Activated CD8-positive, alpha-beta T cell treated with anti-CD3 and anti-CD28 coated beads for 36 hours (primary cell): ENCODE results near the gene PLCL1. TPM values are rescaled to one million over a fixed set of nuclear protein-coding genes. Genes with fewer than 3 reads are reported as not detected.
A peak's percentile ranks its signal among the peaks of the same experiment; 100 is the strongest.

Experiments
- ATAC-seq: fragments of 200-7000 bp; cut with Tn5 transposase; one replicate; pipeline ENCODE4 v1.10.0; 2021; ENCODE audit warnings: mild to moderate bottlenecking, moderate library complexity
- CTCF ChIA-PET: fragments of 350-600 bp; sonication (Branson Sonifier 250); formaldehyde crosslinking; loops from one replicate; lab custom pipeline; 2021; ENCODE audit warnings: antibody characterized with exemption; lab: Charles Lee
- POLR2A ChIA-PET: fragments of 350-600 bp; sonication (Branson Sonifier 250); formaldehyde crosslinking; loops from one replicate; lab custom pipeline; 2021; ENCODE audit warnings: antibody characterized with exemption; lab: Charles Lee
- DNase-seq: peaks from one replicate; pipeline ENCODE4 v3.0.0-alpha.2; 2020
- H3K27ac Mint-ChIP-seq: one replicate; pipeline ENCODE4 v1.8.0; 2021; ENCODE audit warnings: mild to moderate bottlenecking, mixed read lengths
- H3K27me3 Mint-ChIP-seq: one replicate; pipeline ENCODE4 v1.8.0; 2021; ENCODE audit warnings: mixed read lengths
- H3K36me3 Mint-ChIP-seq: one replicate; pipeline ENCODE4 v1.8.0; 2021; ENCODE audit warnings: low read depth, mixed read lengths
- H3K4me1 Mint-ChIP-seq: one replicate; pipeline ENCODE4 v1.8.0; 2021; ENCODE audit warnings: low read depth, mixed read lengths
- H3K4me3 Mint-ChIP-seq: one replicate; pipeline ENCODE4 v1.8.0; 2021; ENCODE audit warnings: mild to moderate bottlenecking, moderate library complexity, mixed read lengths
- H3K9me3 Mint-ChIP-seq: one replicate; pipeline ENCODE4 v1.8.0; 2021; ENCODE audit warnings: mixed read lengths
- intact Hi-C: fragments of 100-400 bp; cut with micrococcal nuclease; formaldehyde crosslinking; loops from one replicate; pipeline ENCODE4 v1.10.0; 2022
- total RNA-seq, 2 experiments: library from RNA; stranded (reverse); gene quantifications; one replicate each; pipeline ENCODE4 v1.2.3, GENCODE V29; 2021
- TF ChIP-seq, protein P1 (sequence below): fragments of 200-600 bp; IDR thresholded peaks from one replicate; pipeline ENCODE4 v1.8.0; 2022; ENCODE audit warnings: antibody characterized with exemption, mild to moderate bottlenecking

Gene PLCL1
- total RNA-seq, 2 experiments from 2014 or later: 0.68 to 0.69 TPM

DNA sequence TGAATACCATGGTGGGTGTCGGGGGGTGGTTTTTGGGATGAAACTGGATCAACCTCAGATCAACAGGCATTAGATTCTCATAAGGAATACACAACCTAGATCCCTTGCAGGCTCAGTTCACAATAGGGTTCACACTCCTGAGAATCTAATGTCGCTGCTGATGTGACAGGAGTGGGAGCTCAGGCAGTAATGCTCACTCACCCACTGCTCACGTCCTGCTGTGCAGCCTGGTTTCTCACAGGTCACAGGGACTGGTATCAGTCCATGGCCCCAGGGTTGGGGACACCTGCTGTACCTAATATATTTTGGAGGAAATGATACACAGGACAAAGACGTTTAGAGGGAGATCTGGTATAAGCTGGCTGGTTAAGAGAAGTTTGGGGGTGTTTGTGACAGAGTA, 338.8 kb downstream of the PLCL1 start:
- ATAC-seq: no peak

DNA sequence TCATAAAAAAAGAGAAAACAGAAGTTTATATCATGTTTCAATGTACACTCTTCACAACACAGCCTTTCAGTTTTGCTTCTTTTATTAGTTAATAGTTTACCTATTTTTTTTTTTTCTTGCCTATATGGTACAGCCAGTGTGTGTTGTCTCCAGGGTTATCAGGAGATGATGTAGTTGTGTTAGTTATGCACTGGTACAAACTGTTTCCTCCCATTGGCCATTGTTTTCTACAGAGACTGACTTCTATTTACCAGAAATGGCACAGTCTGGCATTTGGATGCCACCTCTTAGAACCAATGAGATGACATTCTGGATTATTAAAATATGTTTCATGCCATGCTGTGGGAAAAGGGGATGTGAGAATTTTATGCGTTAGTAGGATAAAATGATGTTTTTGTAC, 339.4 kb downstream of the PLCL1 start:
- ChIA-PET POLR2A (no interaction called here), CTCF (no interaction called here)
- intact Hi-C loops: no loop called here
- DNase-seq (no peak), ATAC-seq (no peak)
- H3K9me3 Mint-ChIP-seq: no peaks in the 10 kb centered on the region
- no peaks in the 10 kb centered on the region for H3K27me3 Mint-ChIP-seq
- H3K4me3 Mint-ChIP-seq: no peak overlapping the region
- H3K27ac Mint-ChIP-seq: no peak overlapping the region
- no peaks in the 10 kb centered on the region for H3K36me3 Mint-ChIP-seq
- no peaks in the 10 kb centered on the region for H3K4me1 Mint-ChIP-seq
- TF ChIP-seq, protein P1, sequence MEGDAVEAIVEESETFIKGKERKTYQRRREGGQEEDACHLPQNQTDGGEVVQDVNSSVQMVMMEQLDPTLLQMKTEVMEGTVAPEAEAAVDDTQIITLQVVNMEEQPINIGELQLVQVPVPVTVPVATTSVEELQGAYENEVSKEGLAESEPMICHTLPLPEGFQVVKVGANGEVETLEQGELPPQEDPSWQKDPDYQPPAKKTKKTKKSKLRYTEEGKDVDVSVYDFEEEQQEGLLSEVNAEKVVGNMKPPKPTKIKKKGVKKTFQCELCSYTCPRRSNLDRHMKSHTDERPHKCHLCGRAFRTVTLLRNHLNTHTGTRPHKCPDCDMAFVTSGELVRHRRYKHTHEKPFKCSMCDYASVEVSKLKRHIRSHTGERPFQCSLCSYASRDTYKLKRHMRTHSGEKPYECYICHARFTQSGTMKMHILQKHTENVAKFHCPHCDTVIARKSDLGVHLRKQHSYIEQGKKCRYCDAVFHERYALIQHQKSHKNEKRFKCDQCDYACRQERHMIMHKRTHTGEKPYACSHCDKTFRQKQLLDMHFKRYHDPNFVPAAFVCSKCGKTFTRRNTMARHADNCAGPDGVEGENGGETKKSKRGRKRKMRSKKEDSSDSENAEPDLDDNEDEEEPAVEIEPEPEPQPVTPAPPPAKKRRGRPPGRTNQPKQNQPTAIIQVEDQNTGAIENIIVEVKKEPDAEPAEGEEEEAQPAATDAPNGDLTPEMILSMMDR: no peak

More for the DNA sequence above, 338.8 kb downstream of the PLCL1 start:
- no peak for DNase-seq
- no peaks in the 10 kb centered on the region for H3K27me3 Mint-ChIP-seq
- TF ChIP-seq, protein P1: no peak
- no peak overlapping the region for H3K4me3 Mint-ChIP-seq
- no peak overlapping the region for H3K27ac Mint-ChIP-seq
- no peaks in the 10 kb centered on the region for H3K36me3 Mint-ChIP-seq
- H3K4me1 Mint-ChIP-seq: no peaks in the 10 kb centered on the region
- ChIA-PET CTCF (no interaction called here), POLR2A (no interaction called here)
- intact Hi-C loops: no loop called here
- H3K9me3 Mint-ChIP-seq: no peaks in the 10 kb centered on the region

DNA sequence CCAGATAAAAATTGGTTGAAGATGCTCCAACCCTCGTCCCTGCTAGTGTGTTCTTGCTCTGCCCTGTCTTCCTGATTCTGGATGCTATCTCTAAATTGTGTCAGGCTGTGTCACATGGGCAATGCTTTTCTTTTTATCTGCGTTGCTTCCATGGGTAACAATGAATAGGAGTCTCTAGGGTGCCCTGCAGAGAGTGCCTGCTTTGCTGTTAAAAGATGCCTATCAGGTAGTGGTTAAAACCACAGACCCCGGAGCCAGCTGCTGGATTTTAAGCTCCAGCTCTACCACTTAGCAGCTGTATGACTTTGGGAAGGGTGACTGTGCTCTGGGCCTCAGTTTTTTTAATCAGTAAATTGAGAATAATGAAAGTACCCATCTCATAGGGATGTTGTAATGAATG, 340.3 kb downstream of the PLCL1 start:
- intact Hi-C loops: no loop called here
- no peak overlapping the region for H3K27ac Mint-ChIP-seq
- ChIA-PET CTCF (interaction anchor here (1.4 kb wide), 1 partner anchor 18 kb away, joined by 4 read pairs; no protein-coding TSS in a partner anchor), POLR2A (no interaction called here)
- H3K36me3 Mint-ChIP-seq: no peaks in the 10 kb centered on the region
- no peaks in the 10 kb centered on the region for H3K9me3 Mint-ChIP-seq
- DNase-seq: peak; percentile 11
- no peak overlapping the region for H3K4me3 Mint-ChIP-seq
- TF ChIP-seq, protein P1: no peak
- no peaks in the 10 kb centered on the region for H3K4me1 Mint-ChIP-seq
- H3K27me3 Mint-ChIP-seq: no peaks in the 10 kb centered on the region
- ATAC-seq: no peak

DNA sequence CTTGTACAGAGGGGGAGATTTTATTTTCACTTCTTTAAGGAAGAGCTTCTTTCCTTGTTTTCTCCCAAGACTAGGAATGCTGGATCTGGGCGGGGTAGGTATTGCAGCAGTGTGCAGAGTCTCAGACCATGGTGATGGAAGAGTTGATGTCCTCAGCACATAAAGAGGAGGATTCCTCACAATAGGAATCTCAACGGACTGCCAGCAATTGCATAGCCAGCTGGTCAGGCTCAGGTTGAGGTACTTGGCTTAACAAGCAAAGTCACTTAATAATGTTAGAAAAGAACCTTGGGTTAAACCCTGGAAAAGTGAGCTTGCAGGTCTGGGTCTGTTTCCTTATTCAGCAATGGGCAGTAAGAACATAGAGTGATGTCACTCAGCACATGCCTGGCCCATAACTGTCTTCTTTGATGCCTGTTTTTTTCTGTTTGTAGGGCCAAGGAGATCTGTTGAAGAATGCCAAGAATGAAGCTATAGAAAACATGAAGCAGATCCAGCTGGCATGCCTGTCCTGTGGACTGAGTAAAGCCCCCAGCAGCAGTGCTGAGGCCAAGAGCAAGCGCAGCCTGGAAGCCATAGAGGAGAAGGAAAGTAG, 342.1 kb downstream of the PLCL1 start:
- ChIA-PET CTCF (interaction anchor here (1.4 kb wide), 2 partner anchors 19 to 150 kb away, joined by 4 read pairs; no protein-coding TSS in a partner anchor), POLR2A (no interaction called here)

DNA sequence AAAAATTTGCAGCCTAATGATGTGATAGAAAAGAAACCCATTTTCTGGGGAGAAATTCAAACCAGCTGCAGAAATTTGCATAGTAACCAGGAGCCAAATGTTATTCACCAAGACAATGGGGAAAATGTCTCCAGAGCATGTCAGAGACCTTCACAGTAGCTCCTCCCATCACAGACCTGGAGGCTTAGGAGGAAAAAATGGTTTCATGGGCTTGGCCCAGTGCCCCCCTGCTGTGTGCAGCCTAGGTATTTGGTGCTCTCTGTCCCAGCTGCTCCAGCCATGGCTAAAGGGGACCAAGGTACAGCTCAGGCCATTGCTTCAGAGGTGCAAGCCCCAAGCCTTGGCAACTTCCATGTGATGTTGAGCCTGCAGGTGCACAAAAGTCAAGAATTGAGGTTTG, 352.9 kb downstream of the PLCL1 start:
- POLR2A ChIA-PET: no interaction called here

More for the DNA sequence above, 342.1 kb downstream of the PLCL1 start:
- Mint-ChIP-seq H3K27ac (no peak overlapping the region), H3K9me3 (no peaks in the 10 kb centered on the region), H3K4me1 (no peaks in the 10 kb centered on the region), H3K4me3 (no peak overlapping the region), H3K27me3 (no peaks in the 10 kb centered on the region), H3K36me3 (peaks cover under 1% of the 10 kb centered on the region)
- TF ChIP-seq, protein P1: no peak
- no peak for DNase-seq
- no peak for ATAC-seq
- intact Hi-C loops: no loop called here

More for the DNA sequence above, 352.9 kb downstream of the PLCL1 start:
- no peaks in the 10 kb centered on the region for H3K27me3 Mint-ChIP-seq
- H3K27ac Mint-ChIP-seq: no peak overlapping the region
- intact Hi-C loops: no loop called here
- CTCF ChIA-PET: no interaction called here
- ATAC-seq: no peak
- no peak for DNase-seq
- peaks cover 2% of the 10 kb centered on the region for H3K36me3 Mint-ChIP-seq
- peaks cover 17% of the 10 kb centered on the region for H3K9me3 Mint-ChIP-seq
- TF ChIP-seq, protein P1: no peak
- H3K4me1 Mint-ChIP-seq: no peaks in the 10 kb centered on the region
- H3K4me3 Mint-ChIP-seq: no peak overlapping the region
